Breast epithelium (tissue), 4 donors: ENCODE measurements around the gene FAAP100. TPM values are rescaled to one million over a fixed set of nuclear protein-coding genes. Genes with fewer than 3 reads are reported as not detected.
A peak's percentile ranks its signal among the peaks of the same experiment; 100 is the strongest.

Experiments used
- DNase-seq, 2 donors: peaks; one replicate each; pipeline ENCODE4 v3.0.0-alpha.2; 2019; ENCODE audit warnings: low spot score in 2 of 2
- H3K27ac ChIP-seq, 2 donors: fragments of 200-600 bp; sonication (generic) in 1 of 2; one replicate each; pipeline ENCODE4 v1.5.1; 2016 to 2019; ENCODE audit warnings: mild to moderate bottlenecking in 1 of 2
- H3K27me3 ChIP-seq, 2 donors: fragments of 200-600 bp; sonication (generic) in 1 of 2; one replicate each; pipeline versions ENCODE4 v1.5.1 to v1.6.0; 2017 to 2019; ENCODE audit warnings: control low read depth in 1 of 2, mild to moderate bottlenecking in 1 of 2
- H3K36me3 ChIP-seq: fragments of 200-600 bp; one replicate; pipeline ENCODE4 v1.5.1; 2019
- H3K4me1 ChIP-seq, 2 donors: fragments of 200-600 bp; sonication (generic); one replicate each; pipeline ENCODE4 v1.5.1; 2016 to 2019; ENCODE audit warnings: control low read depth in 1 of 2
- H3K4me3 ChIP-seq, 3 donors: fragments of 200-600 bp; sonication (generic); 1 replicate in 2 of 3; 2 replicates in 1 of 3; pipeline ENCODE4 v1.5.1; 2016 to 2019; ENCODE audit warnings: mild to moderate bottlenecking in 3 of 3, moderate library complexity in 2 of 3
- H3K9me3 ChIP-seq, 2 donors: fragments of 200-600 bp; sonication (generic) in 1 of 2; one replicate each; pipeline ENCODE4 v1.5.1; 2016 to 2019; ENCODE audit warnings: control low read depth in 1 of 2
- POLR2A ChIP-seq: fragments of 450-650 bp; IDR thresholded peaks from one replicate; pipeline ENCODE4 v1.6.1; 2016; ENCODE audit warnings: antibody characterized with exemption, mild to moderate bottlenecking, moderate library complexity
- POLR2AphosphoS5 ChIP-seq, 3 donors: sonication (generic); formaldehyde crosslinking; IDR thresholded peaks; one replicate each; pipeline ENCODE4 v1.6.1; 2017; ENCODE audit warnings: antibody characterized with exemption in 3 of 3
- intact Hi-C: fragments of 100-400 bp; cut with DNase I; formaldehyde crosslinking; loops from one replicate; pipeline ENCODE4 v1.15.1; 2023; ENCODE audit warnings: low total_unique reads
- total RNA-seq, 3 donors: library from RNA; depleted of rRNA; stranded (reverse); fragments of >200 nt; gene quantifications; one replicate each; pipeline ENCODE4 v1.1.0, GENCODE V29; 2016
- TF ChIP-seq, protein P1 (sequence below), 3 donors: fragments of 450-650 bp; IDR thresholded peaks; one replicate each; pipeline ENCODE4 v1.5.1; 2016 to 2017; ENCODE audit warnings: antibody characterized with exemption in 3 of 3, mild to moderate bottlenecking in 3 of 3, moderate library complexity in 3 of 3

Gene FAAP100
- total RNA-seq, 3 donors from 2014 or later = 13.0 to 23.1 (median 20.6) TPM

- DNase-seq = no peak
- Histone ChIP-seq H3K27ac (no peak overlapping the region), H3K9me3 (no peaks in the 10 kb centered on the region), H3K36me3 (no peaks in the 10 kb centered on the region), H3K4me3 (no peak overlapping the region), H3K4me1 (peaks cover 6 to 10% of the 10 kb centered on the region in 2 donors), H3K27me3 (peaks cover 4 to 5% of the 10 kb centered on the region in 2 donors)
- intact Hi-C loops = no loop called here
- TF ChIP-seq POLR2A = no peak
- no peak for TF ChIP-seq POLR2AphosphoS5 (IDR thresholded peaks at IDR 0.05)
- TF ChIP-seq, protein P1, sequence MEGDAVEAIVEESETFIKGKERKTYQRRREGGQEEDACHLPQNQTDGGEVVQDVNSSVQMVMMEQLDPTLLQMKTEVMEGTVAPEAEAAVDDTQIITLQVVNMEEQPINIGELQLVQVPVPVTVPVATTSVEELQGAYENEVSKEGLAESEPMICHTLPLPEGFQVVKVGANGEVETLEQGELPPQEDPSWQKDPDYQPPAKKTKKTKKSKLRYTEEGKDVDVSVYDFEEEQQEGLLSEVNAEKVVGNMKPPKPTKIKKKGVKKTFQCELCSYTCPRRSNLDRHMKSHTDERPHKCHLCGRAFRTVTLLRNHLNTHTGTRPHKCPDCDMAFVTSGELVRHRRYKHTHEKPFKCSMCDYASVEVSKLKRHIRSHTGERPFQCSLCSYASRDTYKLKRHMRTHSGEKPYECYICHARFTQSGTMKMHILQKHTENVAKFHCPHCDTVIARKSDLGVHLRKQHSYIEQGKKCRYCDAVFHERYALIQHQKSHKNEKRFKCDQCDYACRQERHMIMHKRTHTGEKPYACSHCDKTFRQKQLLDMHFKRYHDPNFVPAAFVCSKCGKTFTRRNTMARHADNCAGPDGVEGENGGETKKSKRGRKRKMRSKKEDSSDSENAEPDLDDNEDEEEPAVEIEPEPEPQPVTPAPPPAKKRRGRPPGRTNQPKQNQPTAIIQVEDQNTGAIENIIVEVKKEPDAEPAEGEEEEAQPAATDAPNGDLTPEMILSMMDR (IDR thresholded peaks at IDR 0.05) = no peak
These were observed 28.6 kb downstream of the FAAP100 start for GRCh38 chr17:81523402-81524038.

DNA sequence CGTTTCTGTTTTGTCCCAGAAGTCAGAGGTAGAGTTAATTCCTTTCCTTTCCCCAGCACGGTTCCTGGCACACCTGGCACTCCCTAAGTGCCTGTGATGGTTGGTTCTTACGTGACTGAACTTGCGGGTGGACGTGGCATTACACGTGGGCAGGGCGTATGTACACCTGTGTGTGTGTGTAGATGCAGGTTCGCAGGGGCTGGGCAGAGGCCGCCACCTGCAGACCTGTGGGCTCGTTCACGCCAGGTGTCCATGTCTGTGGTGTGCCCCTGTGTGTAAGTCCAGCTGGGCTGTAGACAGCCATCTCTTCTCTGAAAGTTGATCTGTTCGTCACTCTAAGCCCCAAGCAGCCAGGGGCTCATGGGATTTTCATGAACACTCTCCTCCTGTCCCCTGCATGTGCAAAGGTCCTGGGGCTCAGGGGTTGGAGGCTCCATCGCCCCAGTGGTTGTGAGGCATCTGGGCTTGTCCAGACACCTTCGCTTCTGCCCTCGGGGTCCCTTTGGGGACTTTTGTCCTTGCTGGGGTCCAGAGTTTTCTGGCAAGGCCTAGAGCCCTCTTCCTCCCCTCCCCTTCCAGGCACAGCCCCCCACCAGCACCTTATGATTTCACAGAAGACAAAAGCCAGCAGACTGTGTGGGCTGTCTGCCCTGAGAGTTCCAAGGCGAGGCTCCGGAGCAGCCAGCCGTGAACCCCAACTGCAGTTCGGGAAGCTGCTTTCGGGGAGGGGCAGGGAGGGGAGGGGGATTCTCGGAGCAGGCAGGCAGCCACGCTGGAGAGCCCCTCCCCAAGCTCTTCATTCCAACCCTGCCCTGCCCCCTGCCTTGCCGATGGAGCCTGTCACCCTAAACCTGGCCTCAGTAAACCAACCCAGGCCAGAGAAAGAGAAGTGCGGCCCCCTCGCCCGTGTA lies 29.4 kb downstream of the FAAP100 start:
- intact Hi-C loops = no loop called here
- no peak for DNase-seq
- H3K4me1 ChIP-seq = peaks cover 10% of the 10 kb centered on the region in 2 donors

DNA sequence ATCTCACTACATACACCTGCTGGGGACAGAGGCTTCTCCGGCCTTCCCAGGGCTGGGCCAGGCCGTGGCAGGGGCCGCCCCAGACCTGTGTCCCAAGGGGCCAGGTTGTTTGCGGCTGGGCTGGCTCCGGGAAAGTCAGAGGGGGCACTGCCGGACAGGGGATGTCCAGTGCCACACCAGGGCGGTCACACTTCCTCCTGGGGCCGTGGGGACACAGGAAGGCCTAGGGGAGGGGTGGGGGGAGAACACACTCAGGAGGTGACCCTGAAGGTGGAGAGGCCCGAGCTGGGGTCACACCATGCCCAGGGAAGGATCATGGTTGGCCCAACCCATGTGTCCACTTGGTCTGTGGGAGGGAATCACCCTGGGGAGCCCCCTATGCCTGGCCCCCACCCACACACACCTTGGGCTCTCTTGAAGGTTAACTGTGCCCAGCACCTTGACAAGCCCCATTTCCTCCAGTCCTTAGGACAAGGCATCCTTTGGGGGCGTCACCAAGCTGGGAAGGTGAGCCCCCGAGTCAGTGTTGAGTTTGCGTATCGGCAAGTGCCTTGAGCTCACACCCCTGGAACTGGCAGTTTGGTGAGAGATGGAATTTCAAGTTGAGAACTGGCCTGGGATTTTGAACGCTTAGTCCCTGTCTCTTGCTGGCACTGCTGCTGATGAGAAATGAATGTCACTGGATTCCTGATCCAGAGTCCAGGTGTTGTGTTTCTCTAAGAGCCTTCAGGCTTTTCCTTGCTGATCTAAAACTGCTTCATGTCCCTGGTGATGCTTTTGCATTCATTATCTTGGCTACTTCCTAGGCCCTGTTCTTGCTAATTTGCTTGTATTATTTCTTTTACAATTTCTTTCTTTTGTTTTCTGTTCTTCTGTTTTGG lies 31.9 kb downstream of the FAAP100 start:
- intact Hi-C loops = no loop called here
- Histone ChIP-seq H3K27ac (peak overlapping the region; percentile 84 to 99), H3K36me3 (no peaks in the 10 kb centered on the region), H3K4me1 (peaks cover 10 to 15% of the 10 kb centered on the region in 2 donors), H3K9me3 (no peaks in the 10 kb centered on the region), H3K4me3 (peak overlapping the region in 2 of 3 donors; percentile 68 to 69), H3K27me3 (peaks cover 0 to 4% of the 10 kb centered on the region in 2 donors)
- no peak for TF ChIP-seq POLR2AphosphoS5 (IDR thresholded peaks at IDR 0.05)
- TF ChIP-seq, protein P1 (IDR thresholded peaks at IDR 0.05) = no peak
- no peak for TF ChIP-seq POLR2A
- no peak for DNase-seq

More for the DNA sequence above, 29.4 kb downstream of the FAAP100 start:
- Histone ChIP-seq H3K36me3 (no peaks in the 10 kb centered on the region), H3K9me3 (no peaks in the 10 kb centered on the region), H3K27ac (no peak overlapping the region), H3K4me3 (no peak overlapping the region), H3K27me3 (peaks cover 0 to 4% of the 10 kb centered on the region in 2 donors)
- TF ChIP-seq, protein P1 (IDR thresholded peaks at IDR 0.05) = no peak
- TF ChIP-seq POLR2A (no peak), POLR2AphosphoS5 (IDR thresholded peaks at IDR 0.05) (no peak)

DNA sequence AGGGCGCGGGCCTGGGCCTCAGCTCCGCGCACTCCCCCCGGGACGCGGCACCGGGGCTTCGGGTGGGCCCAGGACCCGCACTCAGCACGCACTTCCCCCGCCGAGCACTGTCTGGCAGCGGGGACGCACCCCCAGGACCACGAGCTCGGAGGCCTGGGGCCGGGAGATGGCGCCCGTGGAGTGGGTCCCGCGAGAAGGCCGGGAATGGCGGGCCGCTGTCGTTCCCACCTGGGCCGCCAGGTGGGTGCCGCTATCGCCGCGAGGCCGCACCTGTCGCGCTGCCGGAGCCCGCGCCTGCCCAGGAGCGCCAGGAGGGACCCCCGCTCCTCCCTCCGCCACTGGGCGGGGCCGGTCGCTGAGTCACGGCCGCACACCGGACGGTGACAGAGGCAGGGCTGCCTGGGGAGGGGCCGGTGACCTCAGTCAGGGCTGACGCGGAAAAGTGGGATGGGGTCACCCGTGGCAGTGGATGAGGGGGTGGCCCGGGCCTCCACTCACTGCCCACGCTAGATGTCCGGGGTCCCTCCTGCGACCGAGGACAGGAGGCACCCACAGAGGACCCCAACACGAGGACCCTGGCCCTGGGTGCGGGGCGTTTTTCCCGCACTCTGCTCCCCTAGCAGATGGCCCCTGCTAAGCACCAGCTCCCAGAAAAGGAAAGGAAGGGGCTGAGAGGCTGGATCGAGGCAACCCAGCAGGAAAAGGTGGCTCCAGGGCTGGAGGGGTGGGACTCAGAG lies 32.7 kb downstream of the FAAP100 start:
- Histone ChIP-seq H3K9me3 (no peaks in the 10 kb centered on the region), H3K27me3 (peaks cover 0 to 4% of the 10 kb centered on the region in 2 donors), H3K27ac (peak overlapping the region; percentile 84 to 99), H3K36me3 (no peaks in the 10 kb centered on the region), H3K4me1 (peaks cover 10 to 15% of the 10 kb centered on the region in 2 donors), H3K4me3 (peak overlapping the region; percentile 34 to 69 (median 68))
- intact Hi-C loops = no loop called here
- peak in 1 of 2 donors; percentile 72 for DNase-seq
- TF ChIP-seq POLR2A = no peak
- TF ChIP-seq, protein P1 (IDR thresholded peaks at IDR 0.05) = peak; percentile 53 to 78 (median 77)
- TF ChIP-seq POLR2AphosphoS5 (IDR thresholded peaks at IDR 0.05) = peak in 1 of 3 donors; percentile 33
